ENCODE data around the gene CA5A. TPM values are rescaled to one million over a fixed set of nuclear protein-coding genes. Genes with fewer than 3 reads are reported as not detected.

Gene CA5A
- total RNA-seq, 1 experiment from 2014 or later = not detected

DNA sequence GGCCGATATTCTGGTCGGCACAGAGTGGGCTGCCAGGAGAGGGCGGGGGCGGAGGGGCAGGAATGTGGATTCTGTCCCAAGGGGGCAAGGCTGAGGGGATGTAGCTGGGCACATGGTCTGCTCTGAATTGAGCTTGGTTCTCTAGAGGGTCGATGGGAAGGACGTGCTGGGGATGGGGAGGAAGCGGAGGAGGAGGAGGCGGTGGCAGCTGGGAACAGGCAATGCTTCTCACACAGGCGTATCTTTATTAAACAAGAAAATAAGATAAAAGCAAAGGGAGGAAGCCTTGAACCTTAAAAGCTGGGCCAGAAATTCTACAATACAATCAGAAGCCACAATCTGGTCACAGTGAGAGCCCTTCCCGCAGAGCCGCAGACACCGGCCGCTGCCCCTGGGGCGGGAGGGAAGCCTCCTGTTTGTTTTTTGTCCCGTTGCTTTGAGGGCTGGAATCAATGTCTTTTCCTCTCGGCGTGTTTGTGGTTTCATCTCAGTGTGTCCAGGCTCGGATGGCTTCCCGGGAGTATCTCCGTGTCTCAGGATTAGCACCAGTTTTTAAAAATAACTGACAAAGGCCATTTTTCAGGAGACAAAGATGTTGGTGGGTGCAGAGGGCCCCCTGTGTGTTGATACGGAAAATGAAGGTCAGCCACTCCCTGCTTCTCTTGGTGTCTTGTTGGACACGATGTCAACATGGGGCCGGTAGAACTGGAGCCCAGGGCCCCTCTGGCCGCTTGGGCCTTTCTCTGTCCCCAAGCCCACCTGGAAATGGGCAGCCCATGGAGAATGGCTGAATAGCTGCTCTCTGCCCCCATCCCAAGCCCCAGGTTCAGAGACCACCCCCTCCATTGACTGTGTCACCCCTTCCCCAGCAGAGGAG is 54.8 kb downstream of the CA5A start (continued):
- TF ChIP-seq, protein P1, sequence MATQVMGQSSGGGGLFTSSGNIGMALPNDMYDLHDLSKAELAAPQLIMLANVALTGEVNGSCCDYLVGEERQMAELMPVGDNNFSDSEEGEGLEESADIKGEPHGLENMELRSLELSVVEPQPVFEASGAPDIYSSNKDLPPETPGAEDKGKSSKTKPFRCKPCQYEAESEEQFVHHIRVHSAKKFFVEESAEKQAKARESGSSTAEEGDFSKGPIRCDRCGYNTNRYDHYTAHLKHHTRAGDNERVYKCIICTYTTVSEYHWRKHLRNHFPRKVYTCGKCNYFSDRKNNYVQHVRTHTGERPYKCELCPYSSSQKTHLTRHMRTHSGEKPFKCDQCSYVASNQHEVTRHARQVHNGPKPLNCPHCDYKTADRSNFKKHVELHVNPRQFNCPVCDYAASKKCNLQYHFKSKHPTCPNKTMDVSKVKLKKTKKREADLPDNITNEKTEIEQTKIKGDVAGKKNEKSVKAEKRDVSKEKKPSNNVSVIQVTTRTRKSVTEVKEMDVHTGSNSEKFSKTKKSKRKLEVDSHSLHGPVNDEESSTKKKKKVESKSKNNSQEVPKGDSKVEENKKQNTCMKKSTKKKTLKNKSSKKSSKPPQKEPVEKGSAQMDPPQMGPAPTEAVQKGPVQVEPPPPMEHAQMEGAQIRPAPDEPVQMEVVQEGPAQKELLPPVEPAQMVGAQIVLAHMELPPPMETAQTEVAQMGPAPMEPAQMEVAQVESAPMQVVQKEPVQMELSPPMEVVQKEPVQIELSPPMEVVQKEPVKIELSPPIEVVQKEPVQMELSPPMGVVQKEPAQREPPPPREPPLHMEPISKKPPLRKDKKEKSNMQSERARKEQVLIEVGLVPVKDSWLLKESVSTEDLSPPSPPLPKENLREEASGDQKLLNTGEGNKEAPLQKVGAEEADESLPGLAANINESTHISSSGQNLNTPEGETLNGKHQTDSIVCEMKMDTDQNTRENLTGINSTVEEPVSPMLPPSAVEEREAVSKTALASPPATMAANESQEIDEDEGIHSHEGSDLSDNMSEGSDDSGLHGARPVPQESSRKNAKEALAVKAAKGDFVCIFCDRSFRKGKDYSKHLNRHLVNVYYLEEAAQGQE (IDR thresholded peaks at IDR 0.05; ENCODE audit: low read depth) = no peak
- TF ChIP-seq EGR1 (IDR thresholded peaks at IDR 0.05; ENCODE audit: low read depth) (no peak), ZNF274 (IDR thresholded peaks at IDR 0.05; ENCODE audit: low read depth, low read length) (no peak), RAD21 (IDR thresholded peaks at IDR 0.05; ENCODE audit: low read depth) (no peak), JUND (IDR thresholded peaks at IDR 0.05) (no peak), POLR2A (IDR thresholded peaks at IDR 0.05; ENCODE audit: borderline replicate concordance, extremely low read depth, insufficient read depth, insufficient read length) (no peak)

DNA sequence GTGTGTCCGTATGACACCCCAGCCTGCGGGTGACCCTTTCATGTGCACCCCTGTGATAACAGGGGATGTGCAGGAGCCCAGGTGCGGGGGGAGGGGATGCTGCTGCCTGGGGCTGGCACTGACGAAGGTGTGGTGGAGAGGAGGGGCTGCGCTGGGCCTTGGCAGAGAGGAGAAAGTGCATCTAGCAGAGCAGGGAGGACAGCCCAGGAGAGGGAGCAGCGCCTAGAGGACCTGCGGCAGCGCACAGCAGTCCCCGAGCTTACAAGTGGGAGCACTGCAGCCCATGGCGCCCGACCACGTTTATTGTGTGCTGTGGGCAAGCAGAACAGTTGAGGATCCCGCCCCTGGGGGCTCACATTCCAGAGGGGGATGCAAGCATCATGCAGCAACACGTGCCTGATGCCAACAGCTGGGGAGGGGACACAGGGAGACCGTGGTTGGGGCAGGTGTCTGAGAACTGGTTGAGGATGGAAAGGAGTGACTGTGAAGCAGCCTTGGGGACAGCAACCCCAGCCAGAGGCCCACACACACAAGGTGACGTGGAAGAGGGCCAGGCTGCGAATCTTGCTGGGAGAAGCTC is 56.1 kb downstream of the CA5A start:
- no peak overlapping the region for H3K4me2 ChIP-seq (ENCODE audit: low read length)
- H3K27me3 ChIP-seq (ENCODE audit: insufficient read depth, low read length) = no peaks in the 10 kb centered on the region
- peaks cover 2 to 3% of the 10 kb centered on the region in 2 experiments; a peak in 2 of 4 replicates for H3K4me1 ChIP-seq (ENCODE audit: control insufficient read depth in 1 of 2, insufficient read depth in 2 of 2, low read length in 2 of 2)
- no peak overlapping the region for H3K27ac ChIP-seq (ENCODE audit: low read depth, low read length)
- no peak for ATAC-seq
- RAD21 ChIA-PET (ENCODE audit: low non-redundant PET in 1 of 2, low total read pairs in 2 of 2, uncharacterized antibody in 2 of 2, unreplicated experiment in 2 of 2) = no interaction called here
- H3K9me2 ChIP-seq (ENCODE audit: insufficient read depth) = no peaks in the 10 kb centered on the region
- no TSS peak for BruUV-seq (replicated peaks)
- intact Hi-C loops (cut with micrococcal nuclease) = no loop called here
- no peak overlapping the region for H3K4me3 ChIP-seq (replicated peaks in 1 of 2; ENCODE audit: low read depth in 1 of 2, low read length in 2 of 2)
- H3K9me3 ChIP-seq (ENCODE audit: control insufficient read depth in 1 of 2, insufficient read depth in 1 of 2, low read depth in 1 of 2, low read length in 2 of 2) = no peaks in the 10 kb centered on the region; a peak in 1 of 4 replicates
- H3K79me2 ChIP-seq (ENCODE audit: insufficient read depth, low read length) = no peaks in the 10 kb centered on the region
- no peak overlapping the region for H2AFZ ChIP-seq (ENCODE audit: low read depth, low read length, poor library complexity, severe bottlenecking)
- no peaks in the 10 kb centered on the region for H3K36me3 ChIP-seq (ENCODE audit: control insufficient read depth in 1 of 2, insufficient read depth in 2 of 2, low read length in 2 of 2)
- H4K20me1 ChIP-seq (ENCODE audit: insufficient read depth) = no peaks in the 10 kb centered on the region
- no peak overlapping the region for H3K9ac ChIP-seq (ENCODE audit: low read length)
- CTCF ChIA-PET = no interaction called here
- no peak for DNase-seq (ENCODE audit: low read depth, low spot score)
- POLR2A ChIA-PET = no interaction called here
- TF ChIP-seq POLR2AphosphoS5 (IDR thresholded peaks at IDR 0.05; ENCODE audit: low read depth, low read length) (no peak), YY1 (IDR thresholded peaks at IDR 0.05; ENCODE audit: extremely low read depth, insufficient replicate concordance, low read depth, low read length) (no peak), CEBPB (IDR thresholded peaks at IDR 0.05; ENCODE audit: low read depth) (no peak), CBX3 (IDR thresholded peaks at IDR 0.05; ENCODE audit: low read depth) (no peak), ZFX (IDR thresholded peaks at IDR 0.05) (no peak), JUND (IDR thresholded peaks at IDR 0.05) (no peak), SRF (IDR thresholded peaks at IDR 0.05; ENCODE audit: low read depth) (no peak), EGR1 (IDR thresholded peaks at IDR 0.05; ENCODE audit: low read depth) (no peak), ZNF274 (IDR thresholded peaks at IDR 0.05; ENCODE audit: low read depth, low read length) (no peak)
- TF ChIP-seq, protein P2, sequence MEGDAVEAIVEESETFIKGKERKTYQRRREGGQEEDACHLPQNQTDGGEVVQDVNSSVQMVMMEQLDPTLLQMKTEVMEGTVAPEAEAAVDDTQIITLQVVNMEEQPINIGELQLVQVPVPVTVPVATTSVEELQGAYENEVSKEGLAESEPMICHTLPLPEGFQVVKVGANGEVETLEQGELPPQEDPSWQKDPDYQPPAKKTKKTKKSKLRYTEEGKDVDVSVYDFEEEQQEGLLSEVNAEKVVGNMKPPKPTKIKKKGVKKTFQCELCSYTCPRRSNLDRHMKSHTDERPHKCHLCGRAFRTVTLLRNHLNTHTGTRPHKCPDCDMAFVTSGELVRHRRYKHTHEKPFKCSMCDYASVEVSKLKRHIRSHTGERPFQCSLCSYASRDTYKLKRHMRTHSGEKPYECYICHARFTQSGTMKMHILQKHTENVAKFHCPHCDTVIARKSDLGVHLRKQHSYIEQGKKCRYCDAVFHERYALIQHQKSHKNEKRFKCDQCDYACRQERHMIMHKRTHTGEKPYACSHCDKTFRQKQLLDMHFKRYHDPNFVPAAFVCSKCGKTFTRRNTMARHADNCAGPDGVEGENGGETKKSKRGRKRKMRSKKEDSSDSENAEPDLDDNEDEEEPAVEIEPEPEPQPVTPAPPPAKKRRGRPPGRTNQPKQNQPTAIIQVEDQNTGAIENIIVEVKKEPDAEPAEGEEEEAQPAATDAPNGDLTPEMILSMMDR (IDR thresholded peaks at IDR 0.05 in 2 of 3, conservative IDR thresholded peaks at IDR 0.05 in 1 of 3; ENCODE audit: borderline replicate concordance in 1 of 3, insufficient read depth in 1 of 3, low read depth in 2 of 3, low read length in 2 of 3) = no peak
- TF ChIP-seq, protein P1 (IDR thresholded peaks at IDR 0.05; ENCODE audit: low read depth) = no peak
- TF ChIP-seq, protein P3, sequence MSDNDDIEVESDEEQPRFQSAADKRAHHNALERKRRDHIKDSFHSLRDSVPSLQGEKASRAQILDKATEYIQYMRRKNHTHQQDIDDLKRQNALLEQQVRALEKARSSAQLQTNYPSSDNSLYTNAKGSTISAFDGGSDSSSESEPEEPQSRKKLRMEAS (IDR thresholded peaks at IDR 0.05) = no peak
